Effector memory CD4-positive, alpha-beta T cell (primary cell): Measurements from ENCODE around the gene CD68.

Source experiments
- DNase-seq, 3 donors: peaks; one replicate each; pipeline ENCODE4 v3.0.0-alpha.2; 2020
- H3K27ac ChIP-seq: 2 replicates; pipeline ENCODE4 v1.7.0; 2013; ENCODE audit warnings: mild to moderate bottlenecking, low read length, moderate library complexity; ENCODE audit not compliant: insufficient read depth, poor library complexity, severe bottlenecking
- H3K27me3 ChIP-seq: replicated peaks from 2 replicates; pipeline ENCODE4 v1.7.0; 2013; ENCODE audit warnings: mild to moderate bottlenecking, low read length; ENCODE audit not compliant: insufficient read depth, control insufficient read depth, poor library complexity, severe bottlenecking
- H3K36me3 ChIP-seq: 2 replicates; pipeline ENCODE4 v1.7.0; 2013; ENCODE audit warnings: mild to moderate bottlenecking, low read length, moderate library complexity; ENCODE audit not compliant: control insufficient read depth, insufficient read depth
- H3K4me1 ChIP-seq: 2 replicates; pipeline ENCODE4 v1.7.0; 2013; ENCODE audit warnings: low read length, mild to moderate bottlenecking; ENCODE audit not compliant: control insufficient read depth, insufficient read depth, poor library complexity, severe bottlenecking
- H3K4me3 ChIP-seq: 2 replicates; pipeline ENCODE4 v1.7.0; 2013; ENCODE audit warnings: low read length, low read depth, mild to moderate bottlenecking; ENCODE audit not compliant: insufficient read depth, poor library complexity, severe bottlenecking
- H3K9me3 ChIP-seq: 2 replicates; pipeline ENCODE4 v1.7.0; 2013; ENCODE audit warnings: mild to moderate bottlenecking, low read length, moderate library complexity; ENCODE audit not compliant: control insufficient read depth

The CD68 gene

GRCh38 chr17:7580604-7581575, 1.5 kb downstream of the CD68 start:
- Histone ChIP-seq H3K27me3 (no peaks in the 10 kb centered on the region), H3K4me1 (peaks cover 24% of the 10 kb centered on the region), H3K27ac (no peak overlapping the region), H3K36me3 (peaks cover 29% of the 10 kb centered on the region), H3K9me3 (no peaks in the 10 kb centered on the region), H3K4me3 (no peak overlapping the region)
- DNase-seq: no peak

- H3K4me3 ChIP-seq: peak overlapping the region; percentile 89
- H3K36me3 ChIP-seq: peaks cover 19% of the 10 kb centered on the region
- peaks cover 24% of the 10 kb centered on the region for H3K4me1 ChIP-seq
- no peaks in the 10 kb centered on the region for H3K9me3 ChIP-seq
- H3K27ac ChIP-seq: no peak overlapping the region
- DNase-seq: no peak
- H3K27me3 ChIP-seq: no peaks in the 10 kb centered on the region
Observed at GRCh38 chr17:7582396-7583252, 3.2 kb downstream of the CD68 start.

DNA sequence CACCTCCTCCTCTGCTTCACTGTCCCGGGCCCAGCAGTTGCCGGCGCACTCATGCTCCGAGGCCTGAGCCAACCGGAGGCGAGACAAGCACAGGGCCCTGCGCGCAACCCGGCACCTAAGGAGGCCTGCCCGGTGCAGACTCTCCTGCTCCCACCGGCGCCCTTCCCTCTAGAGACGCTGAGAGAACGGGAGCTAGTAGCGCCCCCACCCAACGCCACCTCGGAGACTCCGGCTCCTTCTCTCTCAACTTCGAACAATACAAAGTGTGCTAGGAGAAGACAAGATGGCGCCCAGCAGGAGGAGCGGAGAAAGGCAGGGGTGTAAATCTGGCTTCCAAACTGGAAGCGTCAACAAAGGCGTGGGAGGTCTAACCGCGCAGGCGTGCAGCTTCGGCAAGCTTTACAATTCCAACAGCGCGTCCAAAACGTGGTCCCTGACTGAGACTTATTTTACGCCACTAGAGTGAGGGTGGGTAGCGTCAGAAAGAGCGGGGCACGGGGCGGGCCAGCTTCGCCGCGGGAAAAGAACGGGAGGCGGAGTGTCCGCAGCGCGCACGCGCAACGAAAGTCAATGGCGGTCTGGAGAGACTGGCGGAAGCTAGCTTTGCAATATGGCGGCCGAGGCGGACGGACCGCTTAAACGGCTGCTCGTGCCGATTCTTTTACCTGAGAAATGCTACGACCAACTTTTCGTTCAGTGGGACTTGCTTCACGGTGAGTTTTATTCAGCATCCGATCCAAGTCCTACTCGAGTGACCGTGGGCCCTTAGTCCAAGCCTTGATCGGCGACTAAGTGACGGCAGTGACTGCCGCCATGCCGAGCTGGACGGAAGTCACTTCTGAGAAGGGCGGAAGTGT, 4.0 kb downstream of the CD68 start, which contains the start of gene MPDU1:
Gene MPDU1 (plus strand): TSS at position 600 of the 857 bp plus-strand sequence. CDS start 11 bp downstream, at position 611.
- Histone ChIP-seq H3K36me3 (peaks cover 20% of the 10 kb centered on the region), H3K27ac (peak within 1 kb of the TSS; percentile 97), H3K27me3 (no peaks in the 10 kb centered on the region), H3K4me3 (peak within 1 kb of the TSS; percentile 89), H3K4me1 (peaks cover 24% of the 10 kb centered on the region), H3K9me3 (no peaks in the 10 kb centered on the region)
- DNase-seq: peak; percentile 87 to 91 (median 89)

DNA sequence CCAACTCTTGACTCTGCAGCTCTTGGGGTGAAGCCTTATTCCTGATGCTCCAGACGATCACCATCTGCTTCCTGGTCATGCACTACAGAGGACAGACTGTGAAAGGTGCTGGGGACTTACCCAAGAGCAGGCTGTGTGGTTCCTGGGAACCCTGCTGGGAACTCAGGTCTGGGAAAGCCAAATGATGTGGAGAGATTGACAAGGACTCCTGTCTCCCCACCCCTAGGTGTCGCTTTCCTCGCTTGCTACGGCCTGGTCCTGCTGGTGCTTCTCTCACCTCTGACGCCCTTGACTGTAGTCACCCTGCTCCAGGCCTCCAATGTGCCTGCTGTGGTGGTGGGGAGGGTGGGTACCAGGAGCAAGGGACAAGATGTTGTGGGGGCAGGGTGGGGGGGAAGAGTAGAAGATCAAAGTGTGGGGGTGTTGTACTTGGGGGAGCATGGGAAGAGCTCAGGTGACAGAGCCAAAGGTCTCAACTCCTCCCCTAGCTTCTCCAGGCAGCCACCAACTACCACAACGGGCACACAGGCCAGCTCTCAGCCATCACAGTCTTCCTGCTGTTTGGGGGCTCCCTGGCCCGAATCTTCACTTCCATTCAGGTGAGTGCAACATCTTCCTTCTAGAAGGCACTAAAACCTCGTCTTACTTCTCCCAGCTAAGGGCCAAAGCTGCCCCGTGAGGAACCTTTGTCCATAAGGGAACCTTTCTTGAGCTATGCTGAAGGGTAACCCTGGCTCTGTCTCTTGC, 7.4 kb downstream of the CD68 start:
- Histone ChIP-seq H3K27me3 (no peaks in the 10 kb centered on the region), H3K27ac (no peak overlapping the region), H3K4me3 (no peak overlapping the region), H3K9me3 (no peaks in the 10 kb centered on the region), H3K4me1 (peaks cover 16% of the 10 kb centered on the region), H3K36me3 (peaks cover 24% of the 10 kb centered on the region)
- DNase-seq: no peak

DNA sequence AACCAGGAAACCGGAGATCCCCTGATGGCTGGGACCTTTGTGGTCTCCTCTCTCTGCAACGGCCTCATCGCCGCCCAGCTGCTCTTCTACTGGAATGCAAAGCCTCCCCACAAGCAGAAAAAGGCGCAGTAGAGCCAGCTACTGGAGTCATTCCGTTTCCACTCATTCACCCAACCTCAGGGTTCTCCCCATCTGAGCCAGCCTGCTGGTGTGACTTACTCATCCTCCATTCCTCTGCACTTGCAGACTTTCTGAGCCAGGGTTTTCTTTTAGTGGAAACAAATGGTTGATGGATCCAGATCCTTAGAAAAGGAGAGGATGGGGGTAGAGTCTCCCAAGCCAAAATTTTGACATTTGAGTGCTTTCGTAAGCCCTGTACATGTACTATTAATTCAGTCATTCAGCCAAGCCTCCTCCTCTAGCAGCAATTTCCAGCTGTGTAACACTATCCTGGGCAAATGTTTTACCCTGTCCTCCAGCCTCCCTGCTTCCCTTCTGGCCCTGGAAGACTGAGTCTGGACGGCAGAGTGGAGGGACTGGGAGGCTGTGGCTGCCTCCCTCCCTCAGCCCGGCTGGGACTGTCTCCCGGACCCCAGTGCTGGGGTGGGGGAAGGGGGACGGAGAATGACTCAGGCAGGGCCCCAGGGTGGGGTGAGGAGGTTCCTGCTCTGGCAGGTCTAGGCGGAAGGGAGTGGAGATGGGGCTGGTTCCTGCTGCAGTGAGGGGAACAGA, 8.1 kb downstream of the CD68 start:
- H3K27me3 ChIP-seq: no peaks in the 10 kb centered on the region
- no peaks in the 10 kb centered on the region for H3K9me3 ChIP-seq
- peaks cover 31% of the 10 kb centered on the region for H3K36me3 ChIP-seq
- DNase-seq: no peak
- no peak overlapping the region for H3K4me3 ChIP-seq
- H3K4me1 ChIP-seq: peaks cover 16% of the 10 kb centered on the region
- no peak overlapping the region for H3K27ac ChIP-seq

DNA sequence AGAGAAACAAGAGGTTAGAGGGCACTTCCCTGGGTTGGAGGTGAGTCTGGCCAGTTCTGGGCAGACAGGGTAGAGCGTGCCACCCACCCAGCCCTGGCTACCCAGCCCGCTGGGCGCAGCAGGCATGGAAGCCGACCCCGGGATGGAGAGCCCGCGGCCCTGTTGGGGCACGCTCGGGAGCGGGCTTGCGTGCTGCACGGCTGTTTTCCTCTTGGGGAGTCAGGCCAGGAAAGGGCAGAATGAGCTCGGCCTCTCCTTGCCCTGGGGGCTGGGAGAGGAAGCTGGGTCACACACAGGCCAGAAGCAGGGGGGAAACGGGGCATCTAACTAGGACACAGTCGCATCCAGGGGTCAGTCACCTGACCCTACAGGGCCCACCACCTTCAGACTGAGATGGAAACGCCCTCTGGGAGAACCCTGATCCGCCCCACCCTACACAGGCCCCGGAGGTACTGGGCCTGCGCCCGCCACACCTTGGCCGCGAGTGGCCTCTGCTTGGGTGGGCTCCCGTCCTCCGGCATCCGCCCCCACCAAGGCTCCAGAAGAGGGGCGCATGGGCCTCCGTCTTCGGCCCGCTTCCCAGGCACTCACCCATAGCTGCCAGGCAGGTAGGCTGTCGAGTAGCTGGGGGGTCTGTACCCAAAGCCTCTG, 9.2 kb downstream of the CD68 start:
- Histone ChIP-seq H3K27ac (no peak overlapping the region), H3K36me3 (peaks cover 42% of the 10 kb centered on the region), H3K27me3 (no peaks in the 10 kb centered on the region), H3K4me1 (peaks cover 8% of the 10 kb centered on the region), H3K4me3 (no peak overlapping the region), H3K9me3 (no peaks in the 10 kb centered on the region)
- DNase-seq: no peak

DNA sequence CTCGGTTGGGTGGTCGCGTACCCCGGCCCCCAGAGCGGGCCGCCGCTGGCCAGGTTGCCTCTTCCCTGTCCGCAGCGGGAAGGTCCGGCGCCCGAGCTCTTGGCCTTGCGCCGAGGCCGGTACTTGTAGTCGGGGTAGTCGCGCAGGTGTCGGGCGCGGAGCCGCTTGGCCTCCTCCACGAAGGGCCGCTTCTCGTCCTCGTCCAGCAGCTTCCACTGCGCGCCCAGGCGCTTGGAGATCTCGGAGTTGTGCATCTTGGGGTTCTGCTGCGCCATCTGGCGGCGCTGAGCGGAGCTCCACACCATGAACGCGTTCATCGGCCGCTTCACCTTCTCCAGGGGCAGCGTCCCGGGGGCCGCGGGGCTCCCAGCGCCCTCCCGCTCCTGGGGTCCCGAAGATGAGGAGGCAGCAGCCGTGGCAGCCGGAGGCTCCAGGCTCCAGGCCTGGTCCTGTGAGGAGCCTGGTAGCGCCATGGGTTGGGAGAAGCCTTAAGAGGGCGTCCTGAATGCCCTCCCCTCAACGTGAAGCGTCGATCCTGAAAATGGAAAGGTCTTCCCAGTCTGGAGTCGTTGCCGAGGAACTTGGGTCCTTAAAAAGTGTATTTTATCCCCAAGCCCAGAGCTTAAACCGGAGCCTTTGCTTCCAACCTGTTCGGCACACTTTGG, 9.9 kb downstream of the CD68 start:
- Histone ChIP-seq H3K4me3 (no peak overlapping the region), H3K4me1 (peaks cover 6% of the 10 kb centered on the region), H3K27me3 (no peaks in the 10 kb centered on the region), H3K36me3 (peaks cover 49% of the 10 kb centered on the region), H3K27ac (no peak overlapping the region), H3K9me3 (no peaks in the 10 kb centered on the region)
- peak; percentile 25 to 44 (median 39) for DNase-seq
